Measurements from ENCODE around the gene HSP90B1. TPM values are rescaled to one million over a fixed set of nuclear protein-coding genes. Genes with fewer than 3 reads are reported as not detected.

Gene HSP90B1
- total and polyA plus RNA-seq, 9 of the 15 experiments (the other 6 are each of a cell fraction or from before 2014, with no cell fraction given), result 196 to 719 (median 557) TPM

Other genes starting within 250 kb of the HSP90B1 start
- 20.4 and 24.5 TPM in 2 replicates for gene NT5DC3, start 89.2 kb upstream of the HSP90B1 start, total RNA-seq (2014; rRNA removed)
- gene NT5DC3, start 89.2 kb upstream of the HSP90B1 start, total RNA-seq (2014; rRNA removed; fragmentation: Illumina TruSeq; extraction: Trizol), result 29.8 and 33.2 TPM in 2 replicates
- gene NT5DC3, start 89.2 kb upstream of the HSP90B1 start, total RNA-seq (2015; rRNA removed; fragmentation: Illumina TruSeq; extraction: Trizol), result 23.5 and 25.7 TPM in 2 replicates
- 26.2 and 30.7 TPM in 2 replicates for gene NT5DC3, start 89.2 kb upstream of the HSP90B1 start, total RNA-seq (2021)
- gene NT5DC3, start 89.2 kb upstream of the HSP90B1 start, polyA plus RNA-seq (2011; rRNA removed), result 6.3 and 11.0 TPM in 2 replicates
- gene NT5DC3, start 89.2 kb upstream of the HSP90B1 start, polyA plus RNA-seq (2014; fragmentation: Illumina TruSeq; extraction: Trizol), result 14.9 and 16.2 TPM in 2 replicates
- 10 to 100 TPM; 14.2 to 33.5 TPM for gene NT5DC3, start 89.2 kb upstream of the HSP90B1 start, polyA plus RNA-seq (2014; fragmentation: Nextera tagmentation; extraction: Ambion mirVana)
- 18.8 and 19.8 TPM in 2 replicates for gene NT5DC3, start 89.2 kb upstream of the HSP90B1 start, polyA plus RNA-seq (2014; rRNA removed)
- 50.8 and 56.8 TPM in 2 replicates for gene TDG, start 35.5 kb downstream of the HSP90B1 start, total RNA-seq (2014; rRNA removed)
- 67.3 and 80.5 TPM in 2 replicates for gene TDG, start 35.5 kb downstream of the HSP90B1 start, total RNA-seq (2014; rRNA removed; fragmentation: Illumina TruSeq; extraction: Trizol)
- gene TDG, start 35.5 kb downstream of the HSP90B1 start, total RNA-seq (2015; rRNA removed; fragmentation: Illumina TruSeq; extraction: Trizol), result 65.7 and 70.3 TPM in 2 replicates
- 57.9 and 62.7 TPM in 2 replicates for gene TDG, start 35.5 kb downstream of the HSP90B1 start, total RNA-seq (2021)
- gene TDG, start 35.5 kb downstream of the HSP90B1 start, polyA plus RNA-seq (2011; rRNA removed), result 50.8 and 73.3 TPM in 2 replicates
- gene TDG, start 35.5 kb downstream of the HSP90B1 start, polyA plus RNA-seq (2014; fragmentation: Illumina TruSeq; extraction: Trizol), result 69.8 and 77.2 TPM in 2 replicates
- gene TDG, start 35.5 kb downstream of the HSP90B1 start, polyA plus RNA-seq (2014; fragmentation: Nextera tagmentation; extraction: Ambion mirVana), result 10 to 100 TPM; 37.6 to 49.0 TPM
- gene TDG, start 35.5 kb downstream of the HSP90B1 start, polyA plus RNA-seq (2014; rRNA removed), result 62.1 and 64.0 TPM in 2 replicates
- 0.18 TPM in 1 of 2 replicates, not detected in the other for gene GLT8D2, start 119.8 kb downstream of the HSP90B1 start, total RNA-seq (2014; rRNA removed)
- not detected in 2 replicates for gene GLT8D2, start 119.8 kb downstream of the HSP90B1 start, total RNA-seq (2014; rRNA removed; fragmentation: Illumina TruSeq; extraction: Trizol)
- not detected in 2 replicates for gene GLT8D2, start 119.8 kb downstream of the HSP90B1 start, total RNA-seq (2015; rRNA removed; fragmentation: Illumina TruSeq; extraction: Trizol)
- gene GLT8D2, start 119.8 kb downstream of the HSP90B1 start, total RNA-seq (2021), result not detected in 2 replicates
- not detected in 2 replicates for gene GLT8D2, start 119.8 kb downstream of the HSP90B1 start, polyA plus RNA-seq (2011; rRNA removed)
- not detected in 2 replicates for gene GLT8D2, start 119.8 kb downstream of the HSP90B1 start, polyA plus RNA-seq (2014; fragmentation: Illumina TruSeq; extraction: Trizol)
- under 1 TPM; 0.18 to 0.27 TPM for gene GLT8D2, start 119.8 kb downstream of the HSP90B1 start, polyA plus RNA-seq (2014; fragmentation: Nextera tagmentation; extraction: Ambion mirVana)
- gene GLT8D2, start 119.8 kb downstream of the HSP90B1 start, polyA plus RNA-seq (2014; rRNA removed), result 0.12 TPM in 1 of 2 replicates, not detected in the other
- 2.8 and 3.8 TPM in 2 replicates for gene HCFC2, start 134.1 kb downstream of the HSP90B1 start, total RNA-seq (2014; rRNA removed)
- gene HCFC2, start 134.1 kb downstream of the HSP90B1 start, total RNA-seq (2014; rRNA removed; fragmentation: Illumina TruSeq; extraction: Trizol), result 4.4 and 6.0 TPM in 2 replicates
- 5.2 and 6.5 TPM in 2 replicates for gene HCFC2, start 134.1 kb downstream of the HSP90B1 start, total RNA-seq (2015; rRNA removed; fragmentation: Illumina TruSeq; extraction: Trizol)
- gene HCFC2, start 134.1 kb downstream of the HSP90B1 start, total RNA-seq (2021), result 3.8 and 4.0 TPM in 2 replicates
- gene HCFC2, start 134.1 kb downstream of the HSP90B1 start, polyA plus RNA-seq (2011; rRNA removed), result 4.0 and 5.8 TPM in 2 replicates
- 3.1 and 3.8 TPM in 2 replicates for gene HCFC2, start 134.1 kb downstream of the HSP90B1 start, polyA plus RNA-seq (2014; fragmentation: Illumina TruSeq; extraction: Trizol)
- 1 to 10 TPM; 1.2 to 1.6 TPM for gene HCFC2, start 134.1 kb downstream of the HSP90B1 start, polyA plus RNA-seq (2014; fragmentation: Nextera tagmentation; extraction: Ambion mirVana)
- gene HCFC2, start 134.1 kb downstream of the HSP90B1 start, polyA plus RNA-seq (2014; rRNA removed), result 2.5 and 5.7 TPM in 2 replicates
- 12.1 and 14.5 TPM in 2 replicates for gene NFYB, start 207.8 kb downstream of the HSP90B1 start, total RNA-seq (2014; rRNA removed)
- 37.2 and 39.5 TPM in 2 replicates for gene NFYB, start 207.8 kb downstream of the HSP90B1 start, total RNA-seq (2014; rRNA removed; fragmentation: Illumina TruSeq; extraction: Trizol)
- gene NFYB, start 207.8 kb downstream of the HSP90B1 start, total RNA-seq (2015; rRNA removed; fragmentation: Illumina TruSeq; extraction: Trizol), result 22.6 and 24.5 TPM in 2 replicates
- 17.8 and 19.4 TPM in 2 replicates for gene NFYB, start 207.8 kb downstream of the HSP90B1 start, total RNA-seq (2021)
- gene NFYB, start 207.8 kb downstream of the HSP90B1 start, polyA plus RNA-seq (2011; rRNA removed), result 27.0 and 41.2 TPM in 2 replicates
- gene NFYB, start 207.8 kb downstream of the HSP90B1 start, polyA plus RNA-seq (2014; fragmentation: Illumina TruSeq; extraction: Trizol), result 29.7 and 32.3 TPM in 2 replicates
- 10 to 100 TPM; 47.4 to 51.5 TPM for gene NFYB, start 207.8 kb downstream of the HSP90B1 start, polyA plus RNA-seq (2014; fragmentation: Nextera tagmentation; extraction: Ambion mirVana)
- 25.0 and 27.8 TPM in 2 replicates for gene NFYB, start 207.8 kb downstream of the HSP90B1 start, polyA plus RNA-seq (2014; rRNA removed)

Data from K562 (cell line).